WI38 (cell line): Measurements from ENCODE around the gene SLC48A1.

Experiments used
- H3K4me3 ChIP-seq: 2 replicates; pipeline ENCODE4 v1.5.1; 2011; ENCODE audit warnings: low read depth, mild to moderate bottlenecking, control low read depth, low read length
- CTCF ChIP-seq: IDR thresholded peaks from 2 replicates; pipeline ENCODE4 v1.5.1; 2012; ENCODE audit warnings: low read depth, mild to moderate bottlenecking, control low read depth, low read length

Gene SLC48A1

GRCh38 chr12:47825173-47825639 lies 52.2 kb downstream of the SLC48A1 start:
- TF ChIP-seq CTCF: no peak
- no peak overlapping the region for H3K4me3 ChIP-seq

- no peak for TF ChIP-seq CTCF
Measured at GRCh38 chr12:47828008-47828975, 55.3 kb downstream of the SLC48A1 start.

GRCh38 chr12:47828976-47829482 lies 56.0 kb downstream of the SLC48A1 start:
- no peak for TF ChIP-seq CTCF
- H3K4me3 ChIP-seq: no peak overlapping the region

More at GRCh38 chr12:47828008-47828975, 55.3 kb downstream of the SLC48A1 start:
- no peak overlapping the region for H3K4me3 ChIP-seq

GRCh38 chr12:47829584-47829983 lies 56.5 kb downstream of the SLC48A1 start:
- no peak for TF ChIP-seq CTCF
- no peak overlapping the region for H3K4me3 ChIP-seq
